Neural progenitor cell (in vitro differentiated cells): ENCODE measurements around the gene ZNF516. TPM values are rescaled to one million over a fixed set of nuclear protein-coding genes. Genes with fewer than 3 reads are reported as not detected.

Source experiments
- DNase-seq: peaks from one replicate; pipeline ENCODE4 v3.0.0-alpha.2; 2016; ENCODE audit warnings: low spot score
- H2AFZ ChIP-seq: fragments of 200-600 bp; sonication (generic); replicated peaks from 2 replicates; pipeline ENCODE4 v1.6.1; 2016; ENCODE audit warnings: antibody characterized with exemption
- H3F3A ChIP-seq: fragments of 200-600 bp; sonication (generic); 2 replicates; pipeline ENCODE4 v1.6.1; 2016; ENCODE audit warnings: antibody characterized with exemption, low read depth
- H3K27ac ChIP-seq: fragments of 200-600 bp; sonication (generic); 2 replicates; pipeline ENCODE4 v1.5.1; 2016; ENCODE audit warnings: mild to moderate bottlenecking
- H3K27me3 ChIP-seq: fragments of 200-600 bp; sonication (generic); 2 replicates; pipeline ENCODE4 v1.6.1; 2016; ENCODE audit warnings: mild to moderate bottlenecking, moderate library complexity
- H3K36me3 ChIP-seq: fragments of 200-600 bp; sonication (generic); 2 replicates; pipeline ENCODE4 v1.5.1; 2016
- H3K4me1 ChIP-seq: fragments of 200-600 bp; sonication (generic); 2 replicates; pipeline ENCODE4 v1.6.1; 2016; ENCODE audit warnings: mixed run types
- H3K4me2 ChIP-seq: fragments of 200-600 bp; sonication (generic); 2 replicates; pipeline ENCODE4 v1.6.1; 2016
- H3K4me3 ChIP-seq: fragments of 200-600 bp; sonication (generic); 2 replicates; pipeline ENCODE4 v1.5.1; 2016
- H3K79me2 ChIP-seq: fragments of 200-600 bp; sonication (generic); 2 replicates; pipeline ENCODE4 v1.6.1; 2016; ENCODE audit warnings: low read depth
- H3K9ac ChIP-seq: fragments of 200-600 bp; sonication (generic); 2 replicates; pipeline ENCODE4 v1.6.1; 2016
- H3K9me3 ChIP-seq: fragments of 200-600 bp; sonication (generic); 2 replicates; pipeline ENCODE4 v1.5.1; 2016; ENCODE audit warnings: low read depth
- H4K20me1 ChIP-seq: fragments of 200-600 bp; sonication (generic); 2 replicates; pipeline ENCODE4 v1.6.1; 2016; ENCODE audit warnings: low read depth
- H3K27ac Mint-ChIP-seq: 3 replicates; pipeline ENCODE4 v1.8.0; 2021; ENCODE audit warnings: mixed read lengths
- H3K27me3 Mint-ChIP-seq: 2 replicates; pipeline ENCODE4 v1.8.0; 2022; ENCODE audit warnings: low read depth, mild to moderate bottlenecking, inconsistent platforms, moderate library complexity, mixed read lengths; ENCODE audit not compliant: insufficient read depth
- H3K36me3 Mint-ChIP-seq: 3 replicates; pipeline ENCODE4 v1.8.0; 2021; ENCODE audit warnings: mixed read lengths
- H3K4me1 Mint-ChIP-seq: 3 replicates; pipeline ENCODE4 v1.8.0; 2021; ENCODE audit warnings: mixed read lengths
- H3K4me3 Mint-ChIP-seq: 3 replicates; pipeline ENCODE4 v1.8.0; 2021; ENCODE audit warnings: mild to moderate bottlenecking, moderate library complexity, mixed read lengths
- H3K9me3 Mint-ChIP-seq: 3 replicates; pipeline ENCODE4 v1.8.0; 2020; ENCODE audit warnings: mixed read lengths
- EZH2 ChIP-seq: fragments of 200-600 bp; sonication (generic); IDR thresholded peaks from 2 replicates; pipeline ENCODE4 v1.6.1; 2017; ENCODE audit warnings: antibody characterized with exemption, mild to moderate bottlenecking, moderate library complexity
- EZH2phosphoT487 ChIP-seq: fragments of 200-600 bp; sonication (generic); IDR thresholded peaks from 2 replicates; pipeline ENCODE4 v1.6.1; 2017; ENCODE audit warnings: antibody characterized with exemption
- total RNA-seq: library from RNA; depleted of rRNA; stranded (reverse); fragments of >200 nt; gene quantifications from 2 replicates; pipeline ENCODE4 v1.2.3, GENCODE V29; 2015; ENCODE audit warnings: low replicate concordance
- TF ChIP-seq, protein P1 (sequence below): fragments of 200-600 bp; sonication (generic); IDR thresholded peaks from 2 replicates; pipeline ENCODE4 v1.5.1; 2017; ENCODE audit warnings: antibody characterized with exemption, mild to moderate bottlenecking

The ZNF516 gene
- total RNA-seq, 1 donor from 2014 or later = 45.5 TPM

DNA sequence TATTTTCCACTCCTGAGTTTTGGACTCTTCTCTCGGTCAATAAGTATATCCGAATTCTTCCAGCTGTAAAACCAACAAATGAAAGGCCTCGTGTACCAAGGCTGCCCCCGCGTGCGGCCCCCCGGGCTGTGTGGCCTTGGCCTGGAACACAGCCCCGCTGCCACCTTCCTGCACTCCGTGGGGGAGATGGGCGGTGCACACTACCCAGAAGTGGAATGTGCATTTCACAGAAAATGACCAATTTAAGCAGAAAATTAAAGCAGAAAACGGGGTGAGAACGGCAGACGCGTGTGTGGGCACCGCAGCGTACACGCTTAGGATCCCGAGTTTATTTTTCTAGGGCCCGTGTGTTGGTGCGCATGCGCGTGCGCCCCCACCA, 34.4 kb upstream of the ZNF516 start:
- no peaks in the 10 kb centered on the region for H4K20me1 ChIP-seq
- peak overlapping the region; percentile 61 for H3K4me3 Mint-ChIP-seq
- TF ChIP-seq EZH2 (no peak), EZH2phosphoT487 (no peak)
- TF ChIP-seq, protein P1, sequence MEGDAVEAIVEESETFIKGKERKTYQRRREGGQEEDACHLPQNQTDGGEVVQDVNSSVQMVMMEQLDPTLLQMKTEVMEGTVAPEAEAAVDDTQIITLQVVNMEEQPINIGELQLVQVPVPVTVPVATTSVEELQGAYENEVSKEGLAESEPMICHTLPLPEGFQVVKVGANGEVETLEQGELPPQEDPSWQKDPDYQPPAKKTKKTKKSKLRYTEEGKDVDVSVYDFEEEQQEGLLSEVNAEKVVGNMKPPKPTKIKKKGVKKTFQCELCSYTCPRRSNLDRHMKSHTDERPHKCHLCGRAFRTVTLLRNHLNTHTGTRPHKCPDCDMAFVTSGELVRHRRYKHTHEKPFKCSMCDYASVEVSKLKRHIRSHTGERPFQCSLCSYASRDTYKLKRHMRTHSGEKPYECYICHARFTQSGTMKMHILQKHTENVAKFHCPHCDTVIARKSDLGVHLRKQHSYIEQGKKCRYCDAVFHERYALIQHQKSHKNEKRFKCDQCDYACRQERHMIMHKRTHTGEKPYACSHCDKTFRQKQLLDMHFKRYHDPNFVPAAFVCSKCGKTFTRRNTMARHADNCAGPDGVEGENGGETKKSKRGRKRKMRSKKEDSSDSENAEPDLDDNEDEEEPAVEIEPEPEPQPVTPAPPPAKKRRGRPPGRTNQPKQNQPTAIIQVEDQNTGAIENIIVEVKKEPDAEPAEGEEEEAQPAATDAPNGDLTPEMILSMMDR = no peak
- DNase-seq = no peak
- peaks cover 23% of the 10 kb centered on the region for H3K4me1 ChIP-seq
- H3K27me3 ChIP-seq = peaks cover 3% of the 10 kb centered on the region
- peaks cover 2% of the 10 kb centered on the region for H3K9me3 Mint-ChIP-seq
- H3F3A ChIP-seq = no peaks in the 10 kb centered on the region
- H3K27ac Mint-ChIP-seq = peak overlapping the region; percentile 18
- H3K79me2 ChIP-seq = no peaks in the 10 kb centered on the region
- no peak overlapping the region for H3K27ac ChIP-seq
- H3K9ac ChIP-seq = no peak overlapping the region
- no peaks in the 10 kb centered on the region for H3K36me3 Mint-ChIP-seq
- H3K9me3 ChIP-seq = no peaks in the 10 kb centered on the region
- peaks cover 38% of the 10 kb centered on the region for H3K4me1 Mint-ChIP-seq
- H3K36me3 ChIP-seq = no peaks in the 10 kb centered on the region
- no peak overlapping the region for H3K4me2 ChIP-seq
- H3K4me3 ChIP-seq = no peak overlapping the region
- H3K27me3 Mint-ChIP-seq = peaks cover 10% of the 10 kb centered on the region
- no peak overlapping the region for H2AFZ ChIP-seq

DNA sequence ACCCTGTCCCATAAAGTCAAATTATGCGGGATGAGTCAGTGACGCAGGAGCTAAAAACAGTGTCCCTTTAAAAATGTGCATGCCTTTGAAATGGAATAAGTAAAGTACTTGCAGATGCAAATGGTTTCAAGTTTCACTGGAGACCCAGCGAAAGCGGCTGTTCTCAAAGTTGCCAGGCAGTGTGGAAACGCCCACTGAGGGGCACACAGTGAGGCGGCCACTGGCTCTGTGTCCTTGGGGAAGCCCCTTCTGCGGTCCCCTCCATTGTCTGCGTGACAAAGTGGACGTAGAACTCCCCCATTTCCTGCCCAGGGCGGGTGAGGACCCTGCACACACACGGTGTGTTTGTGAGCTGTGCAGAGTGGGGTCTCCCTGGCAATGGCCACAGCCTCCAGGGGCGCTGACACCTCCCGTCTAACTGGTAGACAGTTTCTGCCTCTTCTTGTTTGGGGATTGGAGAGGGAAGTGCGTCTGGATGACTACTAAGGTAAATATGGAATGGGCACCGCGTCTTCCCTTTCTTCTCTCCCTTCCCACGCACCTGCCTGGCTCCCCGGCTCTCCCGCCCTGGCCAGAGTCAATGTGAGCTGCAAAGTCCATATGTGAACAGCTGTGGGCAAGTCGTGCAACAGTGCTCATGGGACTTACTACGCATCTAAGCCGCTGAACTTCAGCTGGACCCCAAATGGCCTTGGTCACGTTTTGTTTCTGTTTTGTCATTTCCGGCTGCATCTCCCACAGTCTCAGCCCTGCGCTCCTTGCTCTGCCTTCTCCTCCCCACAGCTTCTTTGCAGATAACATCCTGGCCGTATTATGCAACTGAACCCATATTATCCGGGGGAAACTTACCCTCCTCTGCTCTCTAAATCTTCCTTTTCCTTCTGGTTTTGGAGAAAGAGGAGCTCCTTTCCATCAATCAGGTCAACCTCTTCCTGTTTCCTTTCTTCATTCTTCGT, 33.7 kb upstream of the ZNF516 start:
- H3K4me3 ChIP-seq = no peak overlapping the region
- peaks cover 23% of the 10 kb centered on the region for H3K4me1 ChIP-seq
- H4K20me1 ChIP-seq = no peaks in the 10 kb centered on the region
- H3F3A ChIP-seq = no peaks in the 10 kb centered on the region
- Mint-ChIP-seq H3K27me3 (peaks cover 10% of the 10 kb centered on the region), H3K9me3 (no peaks in the 10 kb centered on the region), H3K36me3 (no peaks in the 10 kb centered on the region), H3K27ac (peak overlapping the region; percentile 81), H3K4me1 (peaks cover 43% of the 10 kb centered on the region), H3K4me3 (peak overlapping the region; percentile 64)
- H3K9ac ChIP-seq = no peak overlapping the region
- H3K79me2 ChIP-seq = no peaks in the 10 kb centered on the region
- H3K4me2 ChIP-seq = peak overlapping the region; percentile 57
- H3K9me3 ChIP-seq = no peaks in the 10 kb centered on the region
- H3K27ac ChIP-seq = no peak overlapping the region
- no peaks in the 10 kb centered on the region for H3K36me3 ChIP-seq
- peak; percentile 40 for DNase-seq
- H3K27me3 ChIP-seq = peaks cover 3% of the 10 kb centered on the region
- H2AFZ ChIP-seq = peak overlapping the region; percentile 78
- no peak for TF ChIP-seq EZH2
- TF ChIP-seq, protein P1 = peak; percentile 26
- TF ChIP-seq EZH2phosphoT487 = no peak

GRCh38 chr18:76525911-76526310, 30.9 kb upstream of the ZNF516 start:
- no peak for TF ChIP-seq EZH2
- TF ChIP-seq EZH2phosphoT487 = no peak
- TF ChIP-seq, protein P1 = no peak
- Mint-ChIP-seq H3K4me3 (no peak overlapping the region), H3K9me3 (no peaks in the 10 kb centered on the region), H3K27ac (peak overlapping the region; percentile 75), H3K4me1 (peaks cover 61% of the 10 kb centered on the region), H3K36me3 (no peaks in the 10 kb centered on the region), H3K27me3 (peaks cover 3% of the 10 kb centered on the region)
- no peaks in the 10 kb centered on the region for H3K79me2 ChIP-seq
- no peak overlapping the region for H3K4me3 ChIP-seq
- no peaks in the 10 kb centered on the region for H4K20me1 ChIP-seq
- no peaks in the 10 kb centered on the region for H3K36me3 ChIP-seq
- H3K9ac ChIP-seq = no peak overlapping the region
- H3K9me3 ChIP-seq = no peaks in the 10 kb centered on the region
- no peak overlapping the region for H3K4me2 ChIP-seq
- no peak for DNase-seq
- peaks cover 38% of the 10 kb centered on the region for H3K4me1 ChIP-seq
- no peaks in the 10 kb centered on the region for H3F3A ChIP-seq
- H3K27me3 ChIP-seq = peaks cover 3% of the 10 kb centered on the region
- no peak overlapping the region for H2AFZ ChIP-seq
- H3K27ac ChIP-seq = no peak overlapping the region
